MCF 10A (cell line): ENCODE results near the gene PRKCZ. TPM values are rescaled to one million over a fixed set of nuclear protein-coding genes. Genes with fewer than 3 reads are reported as not detected.

Experiments
- BruUV-seq: library from RNA; stranded (reverse); fragments of 400-500 nt; replicated peaks from 2 replicates; lab custom pipeline; 2021; lab: Mats Ljungman, UMichigan
- CTCF ChIA-PET: fragments of 300-600 bp; sonication (Branson Sonifier 250); formaldehyde crosslinking; extraction: SDS; loops from one replicate; lab custom pipeline; 2021; ENCODE audit warnings: antibody characterized with exemption, inconsistent platforms; lab: Yijun Ruan, JAX
- POLR2A ChIA-PET: fragments of 300-600, 350-650 bp; sonication (Branson Sonifier 250); formaldehyde crosslinking; extraction: SDS; loops from one replicate; lab custom pipeline; 2020; ENCODE audit warnings: antibody characterized with exemption, inconsistent platforms; lab: Yijun Ruan, JAX
- DNase-seq: peaks from one replicate; pipeline ENCODE4 v3.0.0-alpha.2; 2018; ENCODE audit not compliant: unreplicated experiment
- H3K27ac Mint-ChIP-seq: one replicate; pipeline ENCODE4 v1.8.0; 2022; ENCODE audit warnings: mild to moderate bottlenecking, low read depth, mixed read lengths; ENCODE audit not compliant: unreplicated experiment
- H3K27me3 Mint-ChIP-seq: one replicate; pipeline ENCODE4 v1.8.0; 2022; ENCODE audit warnings: mixed read lengths; ENCODE audit not compliant: insufficient read depth, unreplicated experiment
- H3K36me3 Mint-ChIP-seq: one replicate; pipeline ENCODE4 v1.8.0; 2022; ENCODE audit warnings: mild to moderate bottlenecking, moderate library complexity, mixed read lengths; ENCODE audit not compliant: insufficient read depth, unreplicated experiment
- H3K4me1 Mint-ChIP-seq: one replicate; pipeline ENCODE4 v1.8.0; 2022; ENCODE audit warnings: mixed read lengths; ENCODE audit not compliant: insufficient read depth, unreplicated experiment
- H3K4me3 Mint-ChIP-seq: one replicate; pipeline ENCODE4 v1.8.0; 2022; ENCODE audit warnings: mild to moderate bottlenecking, moderate library complexity, mixed read lengths; ENCODE audit not compliant: unreplicated experiment
- H3K9me3 Mint-ChIP-seq: one replicate; pipeline ENCODE4 v1.8.0; 2022; ENCODE audit warnings: mixed read lengths; ENCODE audit not compliant: unreplicated experiment
- CTCF ChIP-seq: fragments of 200-600 bp; IDR thresholded peaks from one replicate; pipeline ENCODE4 v1.8.0; 2022; ENCODE audit warnings: antibody characterized with exemption, mild to moderate bottlenecking; ENCODE audit not compliant: unreplicated experiment
- intact Hi-C: fragments of 100-400 bp; cut with micrococcal nuclease; formaldehyde crosslinking; loops from 2 replicates; pipeline ENCODE4 v1.14.1; 2022
- total RNA-seq: library from RNA; stranded (reverse); gene quantifications from 2 replicates; pipeline ENCODE4 v1.2.3, GENCODE V29; 2022

Gene PRKCZ
- total RNA-seq, 1 experiment from 2014 or later: 24.9 TPM

- Mint-ChIP-seq H3K4me3 (no peak overlapping the region), H3K4me1 (no peaks in the 10 kb centered on the region), H3K27ac (no peak overlapping the region), H3K27me3 (no peaks in the 10 kb centered on the region), H3K9me3 (no peaks in the 10 kb centered on the region), H3K36me3 (no peaks in the 10 kb centered on the region)
- POLR2A ChIA-PET: no interaction called here
- CTCF ChIA-PET: interaction anchor here (0.6 to 0.7 kb wide), 2 partner anchors 9 to 82 kb away, joined by 3 to 5 read pairs; no protein-coding TSS in a partner anchor
- intact Hi-C loops: no loop called here
- no TSS peak for BruUV-seq
- no peak for DNase-seq
- no peak for TF ChIP-seq CTCF
Measured at GRCh38 chr1:2037314-2037979, 12.8 kb upstream of the PRKCZ start.

GRCh38 chr1:2038229-2038628, 12.0 kb upstream of the PRKCZ start:
- no peak overlapping the region for H3K4me3 Mint-ChIP-seq
- POLR2A ChIA-PET: no interaction called here

GRCh38 chr1:2039251-2039650, 11.0 kb upstream of the PRKCZ start:
- no TSS peak for BruUV-seq
- Mint-ChIP-seq H3K4me1 (no peaks in the 10 kb centered on the region), H3K9me3 (no peaks in the 10 kb centered on the region), H3K4me3 (no peak overlapping the region), H3K27me3 (no peaks in the 10 kb centered on the region), H3K27ac (no peak overlapping the region), H3K36me3 (peaks cover 7% of the 10 kb centered on the region)
- DNase-seq: no peak
- ChIA-PET CTCF (interaction anchor here (0.6 to 3.0 kb wide), 3 partner anchors 9 to 132 kb away, joined by 3 to 22 read pairs (median 3); no protein-coding TSS in a partner anchor), POLR2A (no interaction called here)
- intact Hi-C loops: no loop called here
- no peak for TF ChIP-seq CTCF

More at GRCh38 chr1:2038229-2038628, 12.0 kb upstream of the PRKCZ start:
- TF ChIP-seq CTCF: no peak
- no peaks in the 10 kb centered on the region for H3K4me1 Mint-ChIP-seq
- no peak for DNase-seq
- intact Hi-C loops: no loop called here
- no TSS peak for BruUV-seq
- CTCF ChIA-PET: interaction anchor here (0.7 to 0.8 kb wide), 2 partner anchors 9 to 13 kb away, joined by 3 to 5 read pairs; no protein-coding TSS in a partner anchor
- H3K36me3 Mint-ChIP-seq: no peaks in the 10 kb centered on the region
- no peaks in the 10 kb centered on the region for H3K27me3 Mint-ChIP-seq
- H3K9me3 Mint-ChIP-seq: no peaks in the 10 kb centered on the region
- H3K27ac Mint-ChIP-seq: no peak overlapping the region

GRCh38 chr1:2041305-2041704, 8.9 kb upstream of the PRKCZ start:
- intact Hi-C loops: no loop called here
- BruUV-seq: no TSS peak
- Mint-ChIP-seq H3K9me3 (no peaks in the 10 kb centered on the region), H3K27ac (no peak overlapping the region), H3K4me1 (no peaks in the 10 kb centered on the region), H3K36me3 (peaks cover 7% of the 10 kb centered on the region), H3K4me3 (no peak overlapping the region), H3K27me3 (no peaks in the 10 kb centered on the region)
- TF ChIP-seq CTCF: no peak
- ChIA-PET POLR2A (no interaction called here), CTCF (interaction anchor here (0.9 to 3.0 kb wide), 3 partner anchors 13 to 100 kb away, joined by 3 to 22 read pairs (median 3); no protein-coding TSS in a partner anchor)
- DNase-seq: no peak
